Activated CD4-positive, alpha-beta memory T cell treated with anti-CD3 and anti-CD28 coated beads, Interleukin-2, amount 10 ng/mL, durations not matched to agents 7 days and 5 days (primary cell): Measurements from ENCODE around the gene IDH3G. TPM values are rescaled to one million over a fixed set of nuclear protein-coding genes. Genes with fewer than 3 reads are reported as not detected.

Experiments
- CTCF ChIA-PET: fragments of 350-600 bp; sonication (Branson Sonifier 250); formaldehyde crosslinking; loops from one replicate; lab custom pipeline; 2021; ENCODE audit warnings: antibody characterized with exemption, inconsistent platforms; lab: Charles Lee
- POLR2A ChIA-PET: fragments of 350-600 bp; sonication (Branson Sonifier 250); formaldehyde crosslinking; loops from one replicate; lab custom pipeline; 2021; ENCODE audit warnings: antibody characterized with exemption; lab: Charles Lee
- DNase-seq: peaks from one replicate; pipeline ENCODE4 v3.0.0-alpha.2; 2020
- H3K27ac Mint-ChIP-seq: one replicate; pipeline ENCODE4 v1.8.0; 2021; ENCODE audit warnings: mild to moderate bottlenecking, mixed read lengths
- H3K27me3 Mint-ChIP-seq: one replicate; pipeline ENCODE4 v1.8.0; 2021; ENCODE audit warnings: mixed read lengths
- H3K36me3 Mint-ChIP-seq: one replicate; pipeline ENCODE4 v1.8.0; 2021; ENCODE audit warnings: low read depth, mixed read lengths
- H3K4me1 Mint-ChIP-seq: one replicate; pipeline ENCODE4 v1.8.0; 2021; ENCODE audit warnings: mixed read lengths
- H3K4me3 Mint-ChIP-seq: one replicate; pipeline ENCODE4 v1.8.0; 2021; ENCODE audit warnings: mild to moderate bottlenecking, mixed read lengths
- H3K9me3 Mint-ChIP-seq: one replicate; pipeline ENCODE4 v1.8.0; 2021; ENCODE audit warnings: mixed read lengths
- total RNA-seq, 2 experiments: library from RNA; stranded (reverse); gene quantifications; one replicate each; pipeline ENCODE4 v1.2.3, GENCODE V29; 2021

Gene IDH3G
- total RNA-seq, 2 experiments from 2014 or later, result 62.4 to 64.8 TPM

GRCh38 chrX:153806999-153807575 lies 12.9 kb upstream of the IDH3G start:
- H3K36me3 Mint-ChIP-seq, result no peaks in the 10 kb centered on the region
- H3K9me3 Mint-ChIP-seq, result no peaks in the 10 kb centered on the region
- no peak for DNase-seq
- H3K27ac Mint-ChIP-seq, result no peak overlapping the region
- H3K27me3 Mint-ChIP-seq, result peaks cover 4% of the 10 kb centered on the region
- H3K4me1 Mint-ChIP-seq, result no peaks in the 10 kb centered on the region
- ChIA-PET POLR2A (no interaction called here), CTCF (no interaction called here)
- no peak overlapping the region for H3K4me3 Mint-ChIP-seq

GRCh38 chrX:153805436-153805835 lies 11.3 kb upstream of the IDH3G start:
- Mint-ChIP-seq H3K4me3 (no peak overlapping the region), H3K27me3 (no peaks in the 10 kb centered on the region), H3K4me1 (no peaks in the 10 kb centered on the region), H3K27ac (no peak overlapping the region), H3K9me3 (no peaks in the 10 kb centered on the region), H3K36me3 (no peaks in the 10 kb centered on the region)
- ChIA-PET CTCF (no interaction called here), POLR2A (interaction anchor here (1.0 kb wide), 1 partner anchor 11 kb away, joined by 4 read pairs; the partner anchor contains the start of genes IDH3G and SSR4)
- DNase-seq, result no peak

- no peaks in the 10 kb centered on the region for H3K4me1 Mint-ChIP-seq
- no peak overlapping the region for H3K27ac Mint-ChIP-seq
- no peaks in the 10 kb centered on the region for H3K36me3 Mint-ChIP-seq
- no peaks in the 10 kb centered on the region for H3K9me3 Mint-ChIP-seq
- H3K4me3 Mint-ChIP-seq, result no peak overlapping the region
- ChIA-PET POLR2A (interaction anchor here (1.0 kb wide), 1 partner anchor 11 kb away, joined by 4 read pairs; the partner anchor contains the start of genes IDH3G and SSR4), CTCF (no interaction called here)
- no peaks in the 10 kb centered on the region for H3K27me3 Mint-ChIP-seq
- no peak for DNase-seq
These were observed 10.4 kb upstream of the IDH3G start for GRCh38 chrX:153804621-153805020.

DNA sequence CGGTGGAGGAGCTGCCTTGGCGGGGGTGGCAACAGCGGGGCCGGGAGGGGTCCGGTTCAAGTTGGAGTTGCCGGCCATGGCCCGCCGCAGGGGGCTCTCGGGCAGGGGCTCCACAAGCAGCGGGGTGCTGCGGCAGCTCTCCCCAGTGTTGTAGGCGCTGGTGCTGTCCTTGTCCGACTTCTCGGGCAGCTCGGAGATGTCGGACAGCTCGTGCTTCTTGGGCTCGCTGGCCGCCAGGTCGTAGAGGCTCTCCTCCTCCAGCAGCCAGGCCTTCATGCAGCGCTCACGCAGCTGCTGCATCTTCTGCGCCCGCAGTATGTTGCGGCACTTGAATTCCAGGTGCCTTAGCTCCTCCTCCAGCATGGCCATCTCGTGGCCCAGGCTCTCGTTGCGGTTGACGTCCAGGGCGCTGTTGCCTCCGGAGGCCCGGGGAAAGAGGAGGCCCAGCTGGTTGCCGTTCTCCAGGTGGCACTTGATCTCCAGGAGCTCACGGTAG lies 10.0 kb upstream of the IDH3G start:
- no peak overlapping the region for H3K4me3 Mint-ChIP-seq
- H3K27ac Mint-ChIP-seq, result no peak overlapping the region
- no peaks in the 10 kb centered on the region for H3K4me1 Mint-ChIP-seq
- no peaks in the 10 kb centered on the region for H3K27me3 Mint-ChIP-seq
- H3K36me3 Mint-ChIP-seq, result peaks cover 1% of the 10 kb centered on the region
- no peaks in the 10 kb centered on the region for H3K9me3 Mint-ChIP-seq
- ChIA-PET POLR2A (no interaction called here), CTCF (no interaction called here)
- DNase-seq, result no peak

DNA sequence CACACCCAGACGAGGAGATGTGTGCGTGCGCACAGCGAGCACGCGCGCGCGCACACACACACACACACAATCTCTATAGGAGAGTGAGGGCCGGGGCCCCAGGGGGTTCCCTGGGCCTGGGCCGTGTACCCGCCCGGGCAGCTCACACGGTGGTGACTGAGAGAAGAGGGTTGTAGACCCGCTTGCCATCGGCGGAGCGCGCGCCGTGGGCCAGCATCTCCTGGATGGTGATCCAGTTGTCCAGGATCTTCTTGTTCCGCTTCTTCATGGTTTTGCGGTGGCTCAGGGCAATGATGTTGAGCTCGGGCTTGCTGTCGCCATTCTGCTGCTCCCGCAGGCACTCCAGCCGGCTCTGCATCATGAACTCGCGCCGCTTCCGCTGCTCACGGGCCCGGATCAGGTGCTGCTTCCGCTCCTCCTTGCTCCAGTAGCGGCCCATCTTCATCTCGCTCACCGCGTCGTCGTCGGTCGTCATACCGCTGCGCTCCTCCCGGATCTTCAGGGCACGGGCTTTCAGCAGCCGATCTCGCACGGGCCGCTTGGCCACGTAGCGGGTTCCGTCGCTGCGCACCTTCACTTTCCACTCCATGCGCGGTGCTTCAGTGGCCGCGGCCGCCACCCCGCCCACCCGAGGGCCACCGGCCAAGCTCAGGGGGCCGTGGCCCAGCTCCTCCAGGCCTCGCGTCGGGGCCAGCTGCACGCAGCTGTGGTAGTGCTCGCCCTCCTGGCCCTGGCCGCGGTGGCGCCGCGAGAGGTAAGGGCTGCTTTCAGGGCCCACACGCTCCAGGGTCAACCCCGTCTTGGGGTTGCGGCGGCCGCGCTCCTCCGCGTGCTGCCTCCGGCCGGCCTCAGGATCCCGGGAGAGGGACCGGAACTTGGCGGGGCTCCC lies 9.3 kb upstream of the IDH3G start:
- POLR2A ChIA-PET, result no interaction called here
- H3K27ac Mint-ChIP-seq, result no peak overlapping the region
- no peak for DNase-seq
- H3K27me3 Mint-ChIP-seq, result no peaks in the 10 kb centered on the region
- no peaks in the 10 kb centered on the region for H3K4me1 Mint-ChIP-seq
- no peak overlapping the region for H3K4me3 Mint-ChIP-seq
- peaks cover 7% of the 10 kb centered on the region for H3K36me3 Mint-ChIP-seq
- H3K9me3 Mint-ChIP-seq, result no peaks in the 10 kb centered on the region
- CTCF ChIA-PET, result interaction anchor here (0.6 kb wide), 1 partner anchor 119 kb away, joined by 3 read pairs; no protein-coding TSS in a partner anchor

DNA sequence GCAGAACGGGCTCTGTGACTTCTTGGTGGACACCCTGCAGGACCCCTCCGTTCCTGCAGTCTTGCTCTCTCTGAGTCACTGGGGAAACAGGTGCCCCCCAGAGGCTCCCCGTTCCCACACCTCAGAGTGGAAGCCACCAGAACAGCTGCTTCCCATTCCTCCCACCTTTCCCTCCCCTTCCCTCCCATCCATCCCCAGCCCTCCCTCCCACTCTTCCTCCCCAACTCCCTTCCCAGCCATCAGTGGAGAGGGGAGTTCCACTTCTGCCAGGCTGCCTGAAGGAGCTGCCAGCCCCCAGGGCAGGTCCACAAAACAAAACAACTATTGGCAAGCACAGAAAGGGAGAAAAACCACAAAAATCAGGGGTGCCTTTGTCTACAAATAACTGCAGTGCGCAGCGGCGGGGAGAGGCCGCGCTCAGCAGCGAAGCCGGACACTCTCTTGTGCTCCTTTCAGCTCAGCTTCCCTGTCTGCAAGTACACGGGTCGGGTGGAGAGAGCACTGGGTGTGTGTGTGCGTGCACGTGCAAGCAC lies 8.4 kb upstream of the IDH3G start:
- H3K27ac Mint-ChIP-seq, result no peak overlapping the region
- no peaks in the 10 kb centered on the region for H3K27me3 Mint-ChIP-seq
- ChIA-PET CTCF (interaction anchor here (0.6 kb wide), 1 partner anchor 120 kb away, joined by 3 read pairs; no protein-coding TSS in a partner anchor), POLR2A (no interaction called here)
- no peaks in the 10 kb centered on the region for H3K9me3 Mint-ChIP-seq
- no peak for DNase-seq
- no peaks in the 10 kb centered on the region for H3K4me1 Mint-ChIP-seq
- no peak overlapping the region for H3K4me3 Mint-ChIP-seq
- H3K36me3 Mint-ChIP-seq, result peaks cover 12% of the 10 kb centered on the region

DNA sequence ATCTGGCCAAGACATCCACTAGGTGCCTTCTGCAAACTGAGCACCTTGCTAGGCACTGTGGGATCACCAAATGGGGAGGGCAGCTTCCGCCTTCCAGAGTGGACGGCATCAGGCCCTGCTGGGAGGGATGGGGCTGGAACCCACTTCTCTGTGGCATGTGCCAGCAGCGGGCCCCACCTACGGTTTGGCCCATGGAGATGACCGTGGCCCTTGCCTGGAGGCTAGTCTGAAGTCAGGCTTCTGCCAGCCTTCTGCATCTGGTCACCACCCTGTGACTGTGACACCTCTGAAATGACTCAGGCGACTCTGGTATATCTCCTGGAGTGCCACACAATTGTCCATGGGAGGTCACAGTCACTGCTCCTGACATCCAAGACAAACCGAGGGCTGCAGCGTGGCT lies 7.5 kb upstream of the IDH3G start:
- ChIA-PET POLR2A (no interaction called here), CTCF (no interaction called here)
- H3K4me1 Mint-ChIP-seq, result peaks cover 2% of the 10 kb centered on the region
- H3K27me3 Mint-ChIP-seq, result no peaks in the 10 kb centered on the region
- H3K4me3 Mint-ChIP-seq, result no peak overlapping the region
- peaks cover 17% of the 10 kb centered on the region for H3K36me3 Mint-ChIP-seq
- no peaks in the 10 kb centered on the region for H3K9me3 Mint-ChIP-seq
- DNase-seq, result no peak
- no peak overlapping the region for H3K27ac Mint-ChIP-seq

DNA sequence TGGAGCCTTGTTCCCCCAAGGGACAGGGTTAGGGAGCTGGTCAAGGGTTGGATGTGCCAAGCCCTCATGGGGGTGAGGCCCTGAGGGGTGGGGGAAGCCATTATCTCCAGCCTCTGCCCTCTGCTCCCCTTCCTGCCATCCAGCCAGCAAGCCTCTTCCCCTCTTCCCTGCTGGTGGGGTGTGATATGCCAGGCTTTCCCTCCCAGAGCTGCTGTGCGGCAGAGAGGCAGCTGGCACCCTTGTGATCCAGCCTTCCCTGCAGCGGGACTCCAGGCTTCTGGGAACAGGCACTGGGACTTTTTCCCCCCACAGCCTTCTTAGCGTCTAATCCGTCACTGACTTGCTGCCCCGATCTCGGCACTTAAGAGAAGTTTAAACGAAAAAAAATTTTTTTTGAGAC lies 6.6 kb upstream of the IDH3G start:
- CTCF ChIA-PET, result no interaction called here
- Mint-ChIP-seq H3K4me3 (no peak overlapping the region), H3K36me3 (peaks cover 26% of the 10 kb centered on the region), H3K9me3 (no peaks in the 10 kb centered on the region), H3K4me1 (peaks cover 11% of the 10 kb centered on the region), H3K27me3 (no peaks in the 10 kb centered on the region), H3K27ac (no peak overlapping the region)
- POLR2A ChIA-PET, result interaction anchor here (1.1 kb wide), 1 partner anchor 122 kb away, joined by 3 read pairs; no protein-coding TSS in a partner anchor
- no peak for DNase-seq

GRCh38 chrX:153800177-153800722 lies 6.1 kb upstream of the IDH3G start:
- no peaks in the 10 kb centered on the region for H3K9me3 Mint-ChIP-seq
- ChIA-PET POLR2A (interaction anchor here (1.1 kb wide), 1 partner anchor 122 kb away, joined by 3 read pairs; no protein-coding TSS in a partner anchor), CTCF (no interaction called here)
- peaks cover 26% of the 10 kb centered on the region for H3K36me3 Mint-ChIP-seq
- H3K27ac Mint-ChIP-seq, result no peak overlapping the region
- H3K4me1 Mint-ChIP-seq, result peaks cover 12% of the 10 kb centered on the region
- no peak overlapping the region for H3K4me3 Mint-ChIP-seq
- no peak for DNase-seq
- H3K27me3 Mint-ChIP-seq, result no peaks in the 10 kb centered on the region

DNA sequence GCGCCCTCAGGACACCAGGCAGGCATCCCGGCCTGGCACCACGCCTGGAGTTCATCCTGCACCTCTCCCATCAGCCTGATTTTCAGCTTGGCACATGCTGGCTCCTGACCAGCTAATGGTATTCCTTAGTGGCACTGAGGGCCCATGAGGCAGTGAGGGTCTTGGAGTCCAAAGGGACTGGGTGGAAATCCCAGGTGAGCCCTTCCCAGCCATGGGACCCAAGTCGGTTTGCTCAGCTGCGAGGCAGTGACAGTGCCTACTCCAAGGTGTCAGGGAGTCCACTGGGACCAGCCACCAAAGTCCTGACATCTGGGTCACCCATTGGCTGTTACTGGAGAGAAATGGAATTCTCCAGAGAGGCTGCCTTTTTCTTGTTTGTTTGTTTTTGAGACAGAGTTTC lies 5.2 kb upstream of the IDH3G start:
- Mint-ChIP-seq H3K27me3 (no peaks in the 10 kb centered on the region), H3K36me3 (peaks cover 28% of the 10 kb centered on the region), H3K9me3 (no peaks in the 10 kb centered on the region), H3K4me1 (peaks cover 12% of the 10 kb centered on the region), H3K4me3 (no peak overlapping the region), H3K27ac (no peak overlapping the region)
- ChIA-PET CTCF (no interaction called here), POLR2A (interaction anchor here (1.2 kb wide), 1 partner anchor 103 kb away, joined by 3 read pairs; no protein-coding TSS in a partner anchor)
- DNase-seq, result no peak

DNA sequence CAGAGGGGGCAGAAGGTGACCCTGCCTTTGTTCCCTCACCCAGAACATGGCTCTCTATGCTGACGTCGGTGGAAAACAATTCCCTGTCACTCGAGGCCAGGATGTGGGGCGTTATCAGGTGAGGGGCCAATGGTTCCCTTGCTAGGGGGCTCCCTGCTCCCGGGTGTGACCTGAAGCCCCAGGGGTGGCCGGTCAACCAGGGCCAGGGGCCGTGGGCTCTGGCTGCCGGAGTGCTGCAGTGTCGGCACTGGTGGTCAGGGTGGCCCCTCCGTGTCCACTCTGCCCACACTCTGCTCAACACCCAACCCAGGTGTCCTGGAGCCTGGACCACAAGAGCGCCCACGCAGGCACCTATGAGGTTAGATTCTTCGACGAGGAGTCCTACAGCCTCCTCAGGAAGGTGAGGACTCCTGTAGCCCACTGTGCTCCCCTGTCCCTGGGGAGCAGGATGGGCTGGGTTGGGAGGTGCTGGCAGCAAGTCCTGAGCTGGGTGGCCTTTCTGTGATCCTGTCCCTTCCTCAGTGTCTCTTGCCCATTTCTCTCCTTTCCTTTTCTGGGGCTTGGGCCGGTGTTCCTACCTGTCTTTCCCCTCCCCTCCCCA lies 3.3 kb upstream of the IDH3G start:
- CTCF ChIA-PET, result no interaction called here
- H3K4me1 Mint-ChIP-seq, result peaks cover 19% of the 10 kb centered on the region
- H3K9me3 Mint-ChIP-seq, result no peaks in the 10 kb centered on the region
- H3K27me3 Mint-ChIP-seq, result no peaks in the 10 kb centered on the region
- POLR2A ChIA-PET, result no interaction called here
- H3K4me3 Mint-ChIP-seq, result no peak overlapping the region
- peaks cover 33% of the 10 kb centered on the region for H3K36me3 Mint-ChIP-seq
- no peak for DNase-seq
- no peak overlapping the region for H3K27ac Mint-ChIP-seq
